OCI-LY3 (cell line): ENCODE results near the gene ZNF606.

Experiments used
- EZH2phosphoT487 ChIP-seq: fragments of 200-600 bp; shearing (Covaris generic); IDR thresholded peaks from 2 replicates; pipeline ENCODE4 v1.6.1; 2018; ENCODE audit warnings: antibody characterized with exemption, mixed run types, low read depth
- TF ChIP-seq, protein P1 (sequence below): fragments of 200-600, 300-600 bp; sonication (generic); IDR thresholded peaks from 2 replicates; pipeline ENCODE4 v1.5.1; 2014; ENCODE audit warnings: antibody characterized with exemption, low read length, low read depth

DNA sequence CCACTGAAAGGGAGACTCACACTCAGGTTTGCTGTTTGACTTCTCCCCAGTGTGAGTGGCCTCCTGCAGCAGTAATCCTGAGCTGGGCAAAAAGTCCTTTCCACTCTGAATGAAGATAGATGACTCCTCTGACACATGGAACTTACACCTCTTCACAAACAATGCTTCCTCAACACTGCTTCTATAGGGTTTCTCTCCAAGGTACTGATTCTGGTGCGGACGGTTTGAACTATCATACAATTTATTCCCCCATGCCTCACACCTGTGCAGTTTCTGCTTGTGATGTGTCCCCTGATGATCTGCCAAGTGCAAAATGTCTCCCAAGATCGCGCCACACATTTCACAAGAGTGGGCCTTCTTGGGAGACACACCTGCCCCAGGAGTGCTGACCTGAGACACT is 75.0 kb downstream of the ZNF606 start:
- TF ChIP-seq, protein P1, sequence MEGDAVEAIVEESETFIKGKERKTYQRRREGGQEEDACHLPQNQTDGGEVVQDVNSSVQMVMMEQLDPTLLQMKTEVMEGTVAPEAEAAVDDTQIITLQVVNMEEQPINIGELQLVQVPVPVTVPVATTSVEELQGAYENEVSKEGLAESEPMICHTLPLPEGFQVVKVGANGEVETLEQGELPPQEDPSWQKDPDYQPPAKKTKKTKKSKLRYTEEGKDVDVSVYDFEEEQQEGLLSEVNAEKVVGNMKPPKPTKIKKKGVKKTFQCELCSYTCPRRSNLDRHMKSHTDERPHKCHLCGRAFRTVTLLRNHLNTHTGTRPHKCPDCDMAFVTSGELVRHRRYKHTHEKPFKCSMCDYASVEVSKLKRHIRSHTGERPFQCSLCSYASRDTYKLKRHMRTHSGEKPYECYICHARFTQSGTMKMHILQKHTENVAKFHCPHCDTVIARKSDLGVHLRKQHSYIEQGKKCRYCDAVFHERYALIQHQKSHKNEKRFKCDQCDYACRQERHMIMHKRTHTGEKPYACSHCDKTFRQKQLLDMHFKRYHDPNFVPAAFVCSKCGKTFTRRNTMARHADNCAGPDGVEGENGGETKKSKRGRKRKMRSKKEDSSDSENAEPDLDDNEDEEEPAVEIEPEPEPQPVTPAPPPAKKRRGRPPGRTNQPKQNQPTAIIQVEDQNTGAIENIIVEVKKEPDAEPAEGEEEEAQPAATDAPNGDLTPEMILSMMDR, result no peak
- no peak for TF ChIP-seq EZH2phosphoT487
